DOHH2 (cell line): ENCODE measurements around the gene RASAL2.

ENCODE experiments used
- H3F3A ChIP-seq: fragments of 200-600 bp; sonication (generic), shearing (Covaris generic); 2 replicates; pipeline ENCODE4 v1.6.0; 2016; ENCODE audit warnings: antibody characterized with exemption, mild to moderate bottlenecking; ENCODE audit not compliant: control insufficient read depth, insufficient read depth
- H3K27ac ChIP-seq: fragments of 200-600 bp; sonication (generic); 2 replicates; pipeline ENCODE4 v1.5.1; 2014; ENCODE audit warnings: low read depth, mild to moderate bottlenecking, low read length, moderate library complexity
- H3K27me3 ChIP-seq: fragments of 200-600 bp; sonication (generic); 2 replicates; pipeline ENCODE4 v1.6.1; 2014; ENCODE audit warnings: mild to moderate bottlenecking, low read length, mixed read lengths; ENCODE audit not compliant: control insufficient read depth
- H3K36me3 ChIP-seq: fragments of 200-600 bp; sonication (generic); 2 replicates; pipeline ENCODE4 v1.6.1; 2014; ENCODE audit warnings: mild to moderate bottlenecking, low read length, moderate library complexity, mixed read lengths; ENCODE audit not compliant: control insufficient read depth
- H3K4me1 ChIP-seq: fragments of 200-600 bp; sonication (generic); 2 replicates; pipeline ENCODE4 v1.6.1; 2014; ENCODE audit warnings: mild to moderate bottlenecking, low read length, mixed read lengths; ENCODE audit not compliant: control insufficient read depth
- H3K4me2 ChIP-seq: fragments of 200-600 bp; sonication (generic); 2 replicates; pipeline ENCODE4 v1.6.0; 2014; ENCODE audit warnings: mild to moderate bottlenecking, low read length, moderate library complexity
- H3K4me3 ChIP-seq: fragments of 200-600 bp; sonication (generic); 2 replicates; pipeline ENCODE4 v1.5.1; 2014; ENCODE audit warnings: mild to moderate bottlenecking, low read length, mixed read lengths
- H3K79me2 ChIP-seq: fragments of 200-600 bp; sonication (generic); 2 replicates; pipeline ENCODE4 v1.6.1; 2014; ENCODE audit warnings: mild to moderate bottlenecking, low read length, mixed read lengths; ENCODE audit not compliant: control insufficient read depth
- H3K9me2 ChIP-seq: fragments of 200-600 bp; sonication (generic); replicated peaks from 2 replicates; pipeline ENCODE4 v1.6.1; 2014; ENCODE audit warnings: mild to moderate bottlenecking, low read length, mixed read lengths; ENCODE audit not compliant: control insufficient read depth
- H3K9me3 ChIP-seq: fragments of 200-600 bp; sonication (generic); 2 replicates; pipeline ENCODE4 v1.6.1; 2014; ENCODE audit warnings: antibody characterized with exemption, low read length, mixed read lengths; ENCODE audit not compliant: control insufficient read depth, insufficient read depth
- H4K20me1 ChIP-seq: fragments of 200-600 bp; sonication (generic); 2 replicates; pipeline ENCODE4 v1.6.0; 2014; ENCODE audit warnings: low read depth, mild to moderate bottlenecking, antibody characterized with exemption, low read length, moderate library complexity; ENCODE audit not compliant: control insufficient read depth, insufficient read depth
- CTCF ChIP-seq: fragments of 200-600 bp; sonication (generic); IDR thresholded peaks from one replicate; pipeline ENCODE4 v1.5.1; 2014; ENCODE audit warnings: antibody characterized with exemption, mild to moderate bottlenecking, low read depth, low read length; ENCODE audit not compliant: poor library complexity, severe bottlenecking
- EZH2phosphoT487 ChIP-seq: fragments of 200-600 bp; sonication (generic); IDR thresholded peaks from 2 replicates; pipeline ENCODE4 v1.6.1; 2017; ENCODE audit warnings: borderline replicate concordance, mild to moderate bottlenecking, antibody characterized with exemption, low read length, moderate library complexity, mixed read lengths

Gene RASAL2

DNA sequence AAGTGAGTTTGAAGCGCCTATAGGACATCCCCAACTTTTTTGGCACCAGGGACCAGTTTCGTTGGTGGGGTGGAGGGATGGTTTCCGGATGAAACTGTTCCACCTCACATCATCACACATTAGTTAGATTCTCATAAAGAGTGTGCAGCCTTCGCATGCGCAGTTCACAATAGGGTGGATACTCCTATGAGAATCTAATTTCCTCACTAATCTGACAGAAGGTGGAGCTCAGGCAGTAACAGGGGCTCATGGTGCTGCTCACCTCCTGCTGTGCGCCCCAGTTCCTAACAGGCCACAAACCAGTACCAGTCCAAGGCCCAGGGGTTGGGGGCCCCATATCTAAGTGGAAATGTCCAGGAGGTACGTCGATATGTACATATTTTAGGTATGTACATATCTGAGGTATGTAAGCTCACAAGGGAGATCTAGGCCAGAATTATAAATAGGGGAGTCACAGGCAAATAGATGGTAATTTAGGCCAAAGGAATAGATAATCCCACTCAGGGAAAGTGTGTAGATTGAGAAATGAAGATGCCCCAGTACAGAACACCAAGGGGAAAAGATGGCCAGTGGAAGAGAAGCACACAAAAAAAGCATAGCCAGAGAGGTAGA lies 27.5 kb upstream of the RASAL2 start:
- Histone ChIP-seq H3K27me3 (no peaks in the 10 kb centered on the region), H3F3A (no peaks in the 10 kb centered on the region), H3K4me1 (no peaks in the 10 kb centered on the region), H4K20me1 (no peaks in the 10 kb centered on the region), H3K4me3 (no peak overlapping the region), H3K27ac (no peak overlapping the region), H3K9me3 (no peaks in the 10 kb centered on the region), H3K4me2 (no peak overlapping the region), H3K79me2 (no peaks in the 10 kb centered on the region), H3K9me2 (no peaks in the 10 kb centered on the region), H3K36me3 (no peaks in the 10 kb centered on the region)
- TF ChIP-seq CTCF, result no peak
- TF ChIP-seq EZH2phosphoT487, result no peak

DNA sequence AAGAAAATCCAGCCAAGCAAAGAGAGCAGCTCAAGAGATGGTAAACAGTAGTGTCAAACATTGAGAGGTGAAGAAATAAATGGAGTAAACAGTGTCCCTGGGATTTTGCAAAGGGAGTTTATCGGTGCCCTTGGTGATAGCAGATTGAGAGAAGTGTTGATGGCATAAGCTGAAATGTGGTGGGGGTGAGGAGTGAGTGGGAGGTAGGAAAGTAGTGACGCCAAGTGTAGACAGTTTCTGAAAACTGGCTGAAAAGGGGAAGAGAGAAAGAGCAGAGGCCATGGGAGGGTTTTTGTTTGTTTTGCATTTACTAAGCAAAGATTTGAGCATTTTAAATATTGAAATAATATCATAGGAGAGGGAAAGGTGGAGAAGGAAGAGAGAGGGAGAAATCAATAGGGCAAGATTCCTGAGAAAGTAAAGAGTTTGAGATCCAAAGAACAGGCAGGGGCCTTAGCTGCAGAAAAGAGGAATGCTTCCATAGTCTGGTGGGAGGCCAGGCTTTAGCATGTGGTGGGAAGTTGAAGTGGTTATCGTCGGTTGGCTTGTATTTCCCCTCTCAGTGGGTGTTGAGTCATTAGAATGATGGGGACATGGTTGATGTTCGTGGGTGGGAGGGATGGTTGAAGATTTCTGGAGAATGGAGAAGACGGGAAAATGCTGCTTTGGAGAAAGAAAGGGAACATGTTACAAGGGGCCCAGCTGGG lies 26.8 kb upstream of the RASAL2 start:
- Histone ChIP-seq H3K9me3 (no peaks in the 10 kb centered on the region), H3K27me3 (no peaks in the 10 kb centered on the region), H3K36me3 (no peaks in the 10 kb centered on the region), H4K20me1 (no peaks in the 10 kb centered on the region), H3K79me2 (no peaks in the 10 kb centered on the region), H3K4me2 (no peak overlapping the region), H3K4me1 (no peaks in the 10 kb centered on the region), H3K4me3 (no peak overlapping the region), H3K27ac (no peak overlapping the region), H3K9me2 (no peaks in the 10 kb centered on the region), H3F3A (no peaks in the 10 kb centered on the region)
- no peak for TF ChIP-seq EZH2phosphoT487
- no peak for TF ChIP-seq CTCF

DNA sequence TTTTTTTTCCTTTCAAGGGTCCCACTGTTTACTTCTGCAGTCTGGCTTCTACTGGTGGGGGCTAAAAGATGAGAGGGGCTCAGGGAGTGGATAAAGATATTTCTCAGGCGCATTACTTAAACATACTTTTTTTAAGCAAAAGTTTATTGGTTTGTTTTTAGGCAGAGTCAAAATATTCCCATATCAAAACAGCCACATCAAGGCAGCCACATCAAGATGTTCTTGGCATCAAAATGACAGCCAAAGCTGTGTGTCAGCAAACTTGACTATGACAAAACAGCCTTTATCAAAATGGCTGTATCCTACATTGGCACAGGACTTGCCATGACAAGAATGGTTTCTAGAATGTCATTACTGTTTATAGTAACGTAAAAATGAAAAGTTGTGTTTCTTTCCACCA lies 22.1 kb upstream of the RASAL2 start:
- no peak for TF ChIP-seq CTCF
- no peak for TF ChIP-seq EZH2phosphoT487
- Histone ChIP-seq H3K4me3 (no peak overlapping the region), H3F3A (no peaks in the 10 kb centered on the region), H3K79me2 (no peaks in the 10 kb centered on the region), H3K4me2 (no peak overlapping the region), H4K20me1 (no peaks in the 10 kb centered on the region), H3K4me1 (no peaks in the 10 kb centered on the region), H3K27me3 (no peaks in the 10 kb centered on the region), H3K27ac (no peak overlapping the region), H3K36me3 (no peaks in the 10 kb centered on the region), H3K9me3 (no peaks in the 10 kb centered on the region), H3K9me2 (no peaks in the 10 kb centered on the region)
